ENCODE measurements around the gene PTRHD1.
A peak's percentile ranks its signal among the peaks of the same experiment; 100 is the strongest.

Gene PTRHD1

GRCh38 chr2:24766609-24767008 is 26.6 kb downstream of the PTRHD1 start:
- Histone ChIP-seq H3K4me1 (ENCODE audit: control extremely low read depth in 1 of 4, control insufficient read depth in 4 of 4, insufficient read depth in 4 of 4, low read length in 3 of 4) (no peaks in the 10 kb centered on the region), H3K36me3 (ENCODE audit: control insufficient read depth in 4 of 4, insufficient read depth in 4 of 4, low read length in 3 of 4) (peaks cover 18 to 44% (median 31%) of the 10 kb centered on the region in 4 experiments), H3K27ac (ENCODE audit: insufficient read depth in 1 of 2, low read depth in 1 of 2, low read length in 2 of 2, poor library complexity in 1 of 2, severe bottlenecking in 2 of 2) (no peak overlapping the region), H3K4me3 (ENCODE audit: control insufficient read depth in 1 of 7, extremely low read depth in 1 of 7, insufficient read depth in 4 of 7, low read depth in 2 of 7, low read length in 6 of 7) (no peak overlapping the region), H3K27me3 (replicated peaks in 2 of 5; ENCODE audit: control insufficient read depth in 4 of 5, insufficient read depth in 5 of 5, low read length in 4 of 5) (no peaks in the 10 kb centered on the region), H3K9me3 (ENCODE audit: control extremely low read depth in 1 of 5, control insufficient read depth in 4 of 5, insufficient read depth in 2 of 5, low read depth in 1 of 5, low read length in 4 of 5) (no peaks in the 10 kb centered on the region)
- POLR2A ChIA-PET, result no interaction called here
- CTCF ChIA-PET, result no interaction called here
- no peak for DNase-seq
- WGBS (ENCODE audit: insufficient coverage), result 90% methylated on average over 6 of the region's 6 CpGs

GRCh38 chr2:24763843-24764242 is 29.3 kb downstream of the PTRHD1 start:
- WGBS (ENCODE audit: insufficient coverage), result 98% methylated on average over 3 of the region's 4 CpGs
- no peak overlapping the region for H3K4me3 ChIP-seq (ENCODE audit: control insufficient read depth in 1 of 7, extremely low read depth in 1 of 7, insufficient read depth in 4 of 7, low read depth in 2 of 7, low read length in 6 of 7)
- ChIA-PET POLR2A (no interaction called here), CTCF (no interaction called here)
- H3K36me3 ChIP-seq (ENCODE audit: control insufficient read depth in 4 of 4, insufficient read depth in 4 of 4, low read length in 3 of 4), result peaks cover 18 to 46% (median 27%) of the 10 kb centered on the region in 4 experiments
- no peaks in the 10 kb centered on the region for H3K4me1 ChIP-seq (ENCODE audit: control extremely low read depth in 1 of 4, control insufficient read depth in 4 of 4, insufficient read depth in 4 of 4, low read length in 3 of 4)
- no peaks in the 10 kb centered on the region for H3K27me3 ChIP-seq (replicated peaks in 2 of 5; ENCODE audit: control insufficient read depth in 4 of 5, insufficient read depth in 5 of 5, low read length in 4 of 5)
- no peaks in the 10 kb centered on the region for H3K9me3 ChIP-seq (ENCODE audit: control extremely low read depth in 1 of 5, control insufficient read depth in 4 of 5, insufficient read depth in 2 of 5, low read depth in 1 of 5, low read length in 4 of 5)
- H3K27ac ChIP-seq (ENCODE audit: insufficient read depth in 1 of 2, low read depth in 1 of 2, low read length in 2 of 2, poor library complexity in 1 of 2, severe bottlenecking in 2 of 2), result no peak overlapping the region
- no peak for DNase-seq

- Histone ChIP-seq H3K27ac (ENCODE audit: insufficient read depth in 1 of 2, low read depth in 1 of 2, low read length in 2 of 2, poor library complexity in 1 of 2, severe bottlenecking in 2 of 2) (no peak overlapping the region), H3K36me3 (ENCODE audit: control insufficient read depth in 4 of 4, insufficient read depth in 4 of 4, low read length in 3 of 4) (peaks cover 21 to 47% (median 29%) of the 10 kb centered on the region in 4 experiments), H3K4me3 (ENCODE audit: control insufficient read depth in 1 of 7, extremely low read depth in 1 of 7, insufficient read depth in 4 of 7, low read depth in 2 of 7, low read length in 6 of 7) (no peak overlapping the region), H3K27me3 (replicated peaks in 2 of 5; ENCODE audit: control insufficient read depth in 4 of 5, insufficient read depth in 5 of 5, low read length in 4 of 5) (no peaks in the 10 kb centered on the region), H3K4me1 (ENCODE audit: control extremely low read depth in 1 of 4, control insufficient read depth in 4 of 4, insufficient read depth in 4 of 4, low read length in 3 of 4) (no peaks in the 10 kb centered on the region), H3K9me3 (ENCODE audit: control extremely low read depth in 1 of 5, control insufficient read depth in 4 of 5, insufficient read depth in 2 of 5, low read depth in 1 of 5, low read length in 4 of 5) (no peaks in the 10 kb centered on the region)
- POLR2A ChIA-PET, result no interaction called here
- DNase-seq, result no peak
- WGBS (ENCODE audit: insufficient coverage), result 100% methylated on average over 1 of the region's 2 CpGs
- CTCF ChIA-PET, result no interaction called here
These were observed 30.7 kb downstream of the PTRHD1 start for GRCh38 chr2:24762518-24762917.

- ChIA-PET POLR2A (no interaction called here), CTCF (no interaction called here)
- DNase-seq, result no peak
- WGBS (ENCODE audit: insufficient coverage), result 100% methylated on average over 4 of the region's 5 CpGs
- H3K27me3 ChIP-seq (replicated peaks in 2 of 5; ENCODE audit: control insufficient read depth in 4 of 5, insufficient read depth in 5 of 5, low read length in 4 of 5), result no peaks in the 10 kb centered on the region
- no peaks in the 10 kb centered on the region for H3K4me1 ChIP-seq (ENCODE audit: control extremely low read depth in 1 of 4, control insufficient read depth in 4 of 4, insufficient read depth in 4 of 4, low read length in 3 of 4)
- peaks cover 18 to 47% (median 29%) of the 10 kb centered on the region in 4 experiments for H3K36me3 ChIP-seq (ENCODE audit: control insufficient read depth in 4 of 4, insufficient read depth in 4 of 4, low read length in 3 of 4)
- H3K4me3 ChIP-seq (ENCODE audit: control insufficient read depth in 1 of 7, extremely low read depth in 1 of 7, insufficient read depth in 4 of 7, low read depth in 2 of 7, low read length in 6 of 7), result no peak overlapping the region
- no peaks in the 10 kb centered on the region for H3K9me3 ChIP-seq (ENCODE audit: control extremely low read depth in 1 of 5, control insufficient read depth in 4 of 5, insufficient read depth in 2 of 5, low read depth in 1 of 5, low read length in 4 of 5)
- no peak overlapping the region for H3K27ac ChIP-seq (ENCODE audit: insufficient read depth in 1 of 2, low read depth in 1 of 2, low read length in 2 of 2, poor library complexity in 1 of 2, severe bottlenecking in 2 of 2)
These were observed 31.3 kb downstream of the PTRHD1 start for GRCh38 chr2:24761866-24762265.

- Histone ChIP-seq H3K4me3 (ENCODE audit: control insufficient read depth in 1 of 7, extremely low read depth in 1 of 7, insufficient read depth in 4 of 7, low read depth in 2 of 7, low read length in 6 of 7) (no peak overlapping the region), H3K4me1 (ENCODE audit: control extremely low read depth in 1 of 4, control insufficient read depth in 4 of 4, insufficient read depth in 4 of 4, low read length in 3 of 4) (no peaks in the 10 kb centered on the region), H3K27me3 (replicated peaks in 2 of 5; ENCODE audit: control insufficient read depth in 4 of 5, insufficient read depth in 5 of 5, low read length in 4 of 5) (no peaks in the 10 kb centered on the region), H3K27ac (ENCODE audit: insufficient read depth in 1 of 2, low read depth in 1 of 2, low read length in 2 of 2, poor library complexity in 1 of 2, severe bottlenecking in 2 of 2) (no peak overlapping the region), H3K9me3 (ENCODE audit: control extremely low read depth in 1 of 5, control insufficient read depth in 4 of 5, insufficient read depth in 2 of 5, low read depth in 1 of 5, low read length in 4 of 5) (no peaks in the 10 kb centered on the region), H3K36me3 (ENCODE audit: control insufficient read depth in 4 of 4, insufficient read depth in 4 of 4, low read length in 3 of 4) (peaks cover 10 to 54% (median 22%) of the 10 kb centered on the region in 4 experiments)
- DNase-seq, result no peak
- CTCF ChIA-PET, result interaction anchor here (0.5 kb wide), 1 partner anchor 9 kb away, joined by 3 read pairs; no protein-coding TSS in a partner anchor
- 80% methylated on average over 1 of the region's 1 CpG for WGBS (ENCODE audit: insufficient coverage)
- POLR2A ChIA-PET, result no interaction called here
These were observed 36.4 kb downstream of the PTRHD1 start for GRCh38 chr2:24756789-24757188.

GRCh38 chr2:24754985-24755705 is 38.0 kb downstream of the PTRHD1 start:
- CTCF ChIA-PET, result no interaction called here
- WGBS (ENCODE audit: insufficient coverage), result 100% methylated on average over 2 of the region's 3 CpGs
- Histone ChIP-seq H3K4me3 (ENCODE audit: control insufficient read depth in 1 of 7, extremely low read depth in 1 of 7, insufficient read depth in 4 of 7, low read depth in 2 of 7, low read length in 6 of 7) (no peak overlapping the region), H3K4me1 (ENCODE audit: control extremely low read depth in 1 of 4, control insufficient read depth in 4 of 4, insufficient read depth in 4 of 4, low read length in 3 of 4) (no peaks in the 10 kb centered on the region), H3K27ac (ENCODE audit: insufficient read depth in 1 of 2, low read depth in 1 of 2, low read length in 2 of 2, poor library complexity in 1 of 2, severe bottlenecking in 2 of 2) (no peak overlapping the region), H3K27me3 (replicated peaks in 2 of 5; ENCODE audit: control insufficient read depth in 4 of 5, insufficient read depth in 5 of 5, low read length in 4 of 5) (no peaks in the 10 kb centered on the region), H3K9me3 (ENCODE audit: control extremely low read depth in 1 of 5, control insufficient read depth in 4 of 5, insufficient read depth in 2 of 5, low read depth in 1 of 5, low read length in 4 of 5) (no peaks in the 10 kb centered on the region), H3K36me3 (ENCODE audit: control insufficient read depth in 4 of 4, insufficient read depth in 4 of 4, low read length in 3 of 4) (peaks cover 6 to 48% (median 23%) of the 10 kb centered on the region in 4 experiments)
- no peak for DNase-seq
- POLR2A ChIA-PET, result interaction anchor here (0.6 kb wide), 1 partner anchor 872 kb away, joined by 3 read pairs; no protein-coding TSS in a partner anchor

- Histone ChIP-seq H3K36me3 (ENCODE audit: control insufficient read depth in 4 of 4, insufficient read depth in 4 of 4, low read length in 3 of 4) (peaks cover 4 to 35% (median 11%) of the 10 kb centered on the region in 4 experiments), H3K4me3 (ENCODE audit: control insufficient read depth in 1 of 7, extremely low read depth in 1 of 7, insufficient read depth in 4 of 7, low read depth in 2 of 7, low read length in 6 of 7) (no peak overlapping the region), H3K27ac (ENCODE audit: insufficient read depth in 1 of 2, low read depth in 1 of 2, low read length in 2 of 2, poor library complexity in 1 of 2, severe bottlenecking in 2 of 2) (no peak overlapping the region), H3K9me3 (ENCODE audit: control extremely low read depth in 1 of 5, control insufficient read depth in 4 of 5, insufficient read depth in 2 of 5, low read depth in 1 of 5, low read length in 4 of 5) (no peaks in the 10 kb centered on the region), H3K4me1 (ENCODE audit: control extremely low read depth in 1 of 4, control insufficient read depth in 4 of 4, insufficient read depth in 4 of 4, low read length in 3 of 4) (no peaks in the 10 kb centered on the region), H3K27me3 (replicated peaks in 2 of 5; ENCODE audit: control insufficient read depth in 4 of 5, insufficient read depth in 5 of 5, low read length in 4 of 5) (no peaks in the 10 kb centered on the region)
- ChIA-PET CTCF (no interaction called here), POLR2A (no interaction called here)
- 91% methylated on average over 6 of the region's 7 CpGs for WGBS (ENCODE audit: insufficient coverage)
- DNase-seq, result peak in 2 of 3 donors; percentile 3 to 9
These were observed 44.0 kb downstream of the PTRHD1 start for GRCh38 chr2:24749069-24749691.

All from common myeloid progenitor, CD34-positive (primary cell).